Measurements from ENCODE around the gene TXNRD1.
"Not testable (repeated sequence)": the region's sequence is repeated elsewhere in the genome, so short reads cannot be mapped to it uniquely, and the experiment has no call there.

The TXNRD1 gene

GRCh38 chr12:104197264-104197663 is 18.3 kb upstream of the TXNRD1 start:
- no peak for DNase-seq

GRCh38 chr12:104199964-104200363 is 15.6 kb upstream of the TXNRD1 start:
- DNase-seq, result no peak

GRCh38 chr12:104201238-104202001 is 14.2 kb upstream of the TXNRD1 start:
- no peak for DNase-seq

GRCh38 chr12:104204690-104205480 is 10.7 kb upstream of the TXNRD1 start:
- DNase-seq, result peak; percentile 40

- no peak for DNase-seq
Measured at GRCh38 chr12:104207416-104208205, 8.0 kb upstream of the TXNRD1 start.

- no peak for DNase-seq
Measured at GRCh38 chr12:104212516-104212915, 3.1 kb upstream of the TXNRD1 start.

GRCh38 chr12:104213952-104214351 is 1.6 kb upstream of the TXNRD1 start:
- no peak for DNase-seq

- no peak for DNase-seq
Measured at GRCh38 chr12:104216521-104216924, 944 bp downstream of the TXNRD1 start.

GRCh38 chr12:104218506-104218905 is 2.9 kb downstream of the TXNRD1 start:
- not testable (repeated sequence) for DNase-seq

- no peak for DNase-seq
Measured at GRCh38 chr12:104218935-104219334, 3.4 kb downstream of the TXNRD1 start.

- no peak for DNase-seq
Measured at GRCh38 chr12:104219361-104219892, 3.8 kb downstream of the TXNRD1 start.

GRCh38 chr12:104219908-104220404 is 4.4 kb downstream of the TXNRD1 start:
- DNase-seq, result no peak

GRCh38 chr12:104220931-104221330 is 5.4 kb downstream of the TXNRD1 start:
- no peak for DNase-seq

GRCh38 chr12:104222976-104223375 is 7.4 kb downstream of the TXNRD1 start:
- no peak for DNase-seq

GRCh38 chr12:104223712-104224111 is 8.1 kb downstream of the TXNRD1 start:
- DNase-seq, result no peak

- DNase-seq, result no peak
Measured at GRCh38 chr12:104226672-104227071, 11.1 kb downstream of the TXNRD1 start.

- no peak for DNase-seq
Measured at GRCh38 chr12:104230304-104231095, 14.9 kb downstream of the TXNRD1 start.

GRCh38 chr12:104232609-104233280 is 17.2 kb downstream of the TXNRD1 start:
- no peak for DNase-seq

- DNase-seq, result no peak
Measured at GRCh38 chr12:104234926-104235499, 19.4 kb downstream of the TXNRD1 start.

GRCh38 chr12:104237930-104238329 is 22.4 kb downstream of the TXNRD1 start:
- DNase-seq, result no peak

Measured in femur (tissue), 1 donor.